Parathyroid adenoma (tissue), 2 donors: Measurements from ENCODE around the gene BPIFB6.

Source experiments
- H2AFZ ChIP-seq: fragments of 300-600 bp; sonication (generic); one replicate; pipeline ENCODE4 v1.7.0; 2017; ENCODE audit warnings: antibody characterized with exemption, mild to moderate bottlenecking
- H3K27ac ChIP-seq: fragments of 300-600 bp; sonication (generic); one replicate; pipeline ENCODE4 v1.7.0; 2017
- H3K27me3 ChIP-seq: fragments of 300-600 bp; sonication (generic); one replicate; pipeline ENCODE4 v1.7.0; 2017; ENCODE audit warnings: low read length; ENCODE audit not compliant: control insufficient read depth, insufficient read depth
- H3K36me3 ChIP-seq: fragments of 300-600 bp; sonication (generic); one replicate; pipeline ENCODE4 v1.7.0; 2017; ENCODE audit warnings: low read length; ENCODE audit not compliant: control insufficient read depth, insufficient read depth
- H3K4me1 ChIP-seq: fragments of 300-600 bp; sonication (generic); one replicate; pipeline ENCODE4 v1.7.0; 2017; ENCODE audit warnings: control low read depth
- H3K4me2 ChIP-seq: fragments of 300-600 bp; sonication (generic); one replicate; pipeline ENCODE4 v1.7.0; 2017; ENCODE audit warnings: low read length
- H3K4me3 ChIP-seq: fragments of 300-600 bp; sonication (generic); one replicate; pipeline ENCODE4 v1.7.0; 2017; ENCODE audit warnings: low read depth, low read length
- H3K79me2 ChIP-seq: fragments of 300-600 bp; sonication (generic); one replicate; pipeline ENCODE4 v1.7.0; 2017; ENCODE audit warnings: control low read depth
- H3K9ac ChIP-seq: fragments of 300-600 bp; sonication (generic); one replicate; pipeline ENCODE4 v1.7.0; 2017; ENCODE audit warnings: mild to moderate bottlenecking
- H3K9me3 ChIP-seq: fragments of 300-600 bp; sonication (generic); one replicate; pipeline ENCODE4 v1.7.0; 2017; ENCODE audit warnings: low read length; ENCODE audit not compliant: control insufficient read depth
- TF ChIP-seq, protein P1 (sequence below): fragments of 300-600 bp; sonication (generic); IDR thresholded peaks from one replicate; pipeline ENCODE4 v1.7.0; 2017; ENCODE audit warnings: antibody characterized with exemption, mild to moderate bottlenecking
- donor health status: primary hyperparathyroidism.

Gene BPIFB6, protein sequence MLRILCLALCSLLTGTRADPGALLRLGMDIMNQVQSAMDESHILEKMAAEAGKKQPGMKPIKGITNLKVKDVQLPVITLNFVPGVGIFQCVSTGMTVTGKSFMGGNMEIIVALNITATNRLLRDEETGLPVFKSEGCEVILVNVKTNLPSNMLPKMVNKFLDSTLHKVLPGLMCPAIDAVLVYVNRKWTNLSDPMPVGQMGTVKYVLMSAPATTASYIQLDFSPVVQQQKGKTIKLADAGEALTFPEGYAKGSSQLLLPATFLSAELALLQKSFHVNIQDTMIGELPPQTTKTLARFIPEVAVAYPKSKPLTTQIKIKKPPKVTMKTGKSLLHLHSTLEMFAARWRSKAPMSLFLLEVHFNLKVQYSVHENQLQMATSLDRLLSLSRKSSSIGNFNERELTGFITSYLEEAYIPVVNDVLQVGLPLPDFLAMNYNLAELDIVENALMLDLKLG

DNA sequence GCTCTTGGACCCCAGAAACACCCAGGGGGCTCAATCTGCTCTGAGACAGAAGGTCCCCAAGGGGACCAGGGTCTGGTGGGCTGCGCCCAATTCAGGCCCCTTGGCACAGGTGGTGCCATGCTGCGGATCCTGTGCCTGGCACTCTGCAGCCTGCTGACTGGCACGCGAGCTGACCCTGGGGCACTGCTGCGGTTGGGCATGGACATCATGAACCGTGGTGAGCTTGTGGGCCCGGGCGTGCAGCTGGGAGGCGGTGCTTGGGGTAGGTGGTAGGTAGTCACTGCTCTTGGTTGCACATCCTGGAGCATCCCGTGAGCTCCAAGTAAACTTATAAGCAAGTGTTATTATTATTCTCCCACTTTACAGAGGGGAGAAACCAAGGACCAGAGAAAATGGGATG is at the start of gene BPIFB6:
Gene BPIFB6 (plus strand): TSS at position 118 of the 400 bp plus-strand sequence. CDS start 0 bp downstream, at position 118.
- Histone ChIP-seq H3K4me2 (no peak within 1 kb of the TSS), H2AFZ (no peak within 1 kb of the TSS), H3K4me1 (no peaks in the 10 kb centered on the region), H3K9me3 (no peaks in the 10 kb centered on the region), H3K9ac (no peak within 1 kb of the TSS), H3K27ac (no peak within 1 kb of the TSS), H3K27me3 (peaks cover 3% of the 10 kb centered on the region), H3K36me3 (no peaks in the 10 kb centered on the region), H3K79me2 (no peaks in the 10 kb centered on the region), H3K4me3 (no peak within 1 kb of the TSS)
- TF ChIP-seq, protein P1, sequence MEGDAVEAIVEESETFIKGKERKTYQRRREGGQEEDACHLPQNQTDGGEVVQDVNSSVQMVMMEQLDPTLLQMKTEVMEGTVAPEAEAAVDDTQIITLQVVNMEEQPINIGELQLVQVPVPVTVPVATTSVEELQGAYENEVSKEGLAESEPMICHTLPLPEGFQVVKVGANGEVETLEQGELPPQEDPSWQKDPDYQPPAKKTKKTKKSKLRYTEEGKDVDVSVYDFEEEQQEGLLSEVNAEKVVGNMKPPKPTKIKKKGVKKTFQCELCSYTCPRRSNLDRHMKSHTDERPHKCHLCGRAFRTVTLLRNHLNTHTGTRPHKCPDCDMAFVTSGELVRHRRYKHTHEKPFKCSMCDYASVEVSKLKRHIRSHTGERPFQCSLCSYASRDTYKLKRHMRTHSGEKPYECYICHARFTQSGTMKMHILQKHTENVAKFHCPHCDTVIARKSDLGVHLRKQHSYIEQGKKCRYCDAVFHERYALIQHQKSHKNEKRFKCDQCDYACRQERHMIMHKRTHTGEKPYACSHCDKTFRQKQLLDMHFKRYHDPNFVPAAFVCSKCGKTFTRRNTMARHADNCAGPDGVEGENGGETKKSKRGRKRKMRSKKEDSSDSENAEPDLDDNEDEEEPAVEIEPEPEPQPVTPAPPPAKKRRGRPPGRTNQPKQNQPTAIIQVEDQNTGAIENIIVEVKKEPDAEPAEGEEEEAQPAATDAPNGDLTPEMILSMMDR: no peak

DNA sequence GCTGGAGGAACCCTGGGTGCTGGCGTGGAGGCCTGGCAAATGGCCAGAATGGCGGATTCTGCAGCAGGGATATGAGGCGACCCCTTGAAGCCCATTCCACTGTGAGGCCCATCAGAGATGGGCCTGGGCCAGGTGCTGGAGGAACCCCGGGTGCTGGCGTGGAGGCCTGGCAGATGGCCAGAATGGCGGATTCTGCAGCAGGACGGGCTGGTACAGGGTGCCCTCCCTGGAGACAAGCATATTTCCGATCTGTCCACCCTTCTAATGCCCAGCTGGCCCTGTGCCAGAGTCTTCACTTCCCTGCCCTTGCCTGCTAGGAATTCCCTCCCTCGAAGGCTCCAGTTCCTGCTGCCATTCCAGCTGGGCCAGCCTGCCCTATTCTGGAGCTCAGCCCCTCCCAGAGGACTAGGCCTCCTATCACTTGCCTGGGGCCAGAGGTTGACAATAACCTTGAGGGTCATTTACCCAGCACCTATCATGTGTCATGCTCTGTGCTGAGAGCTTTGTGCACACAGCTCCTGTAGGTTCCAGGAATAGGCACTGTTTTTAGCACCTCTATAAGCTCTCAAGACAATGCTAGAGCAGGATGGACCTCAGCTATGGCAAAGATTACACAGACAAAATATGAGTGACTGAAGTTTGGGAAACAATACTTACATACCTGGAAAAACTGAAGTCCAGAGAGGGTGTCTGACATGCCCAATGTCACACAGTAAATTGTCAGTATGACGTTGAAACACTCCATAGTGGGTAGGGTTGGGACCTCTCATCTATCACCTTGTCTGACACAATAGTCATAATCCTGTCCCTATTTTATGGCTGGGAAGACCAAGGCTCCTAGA is 48.6 kb upstream of the BPIFB6 start:
- H3K9ac ChIP-seq: no peak overlapping the region

DNA sequence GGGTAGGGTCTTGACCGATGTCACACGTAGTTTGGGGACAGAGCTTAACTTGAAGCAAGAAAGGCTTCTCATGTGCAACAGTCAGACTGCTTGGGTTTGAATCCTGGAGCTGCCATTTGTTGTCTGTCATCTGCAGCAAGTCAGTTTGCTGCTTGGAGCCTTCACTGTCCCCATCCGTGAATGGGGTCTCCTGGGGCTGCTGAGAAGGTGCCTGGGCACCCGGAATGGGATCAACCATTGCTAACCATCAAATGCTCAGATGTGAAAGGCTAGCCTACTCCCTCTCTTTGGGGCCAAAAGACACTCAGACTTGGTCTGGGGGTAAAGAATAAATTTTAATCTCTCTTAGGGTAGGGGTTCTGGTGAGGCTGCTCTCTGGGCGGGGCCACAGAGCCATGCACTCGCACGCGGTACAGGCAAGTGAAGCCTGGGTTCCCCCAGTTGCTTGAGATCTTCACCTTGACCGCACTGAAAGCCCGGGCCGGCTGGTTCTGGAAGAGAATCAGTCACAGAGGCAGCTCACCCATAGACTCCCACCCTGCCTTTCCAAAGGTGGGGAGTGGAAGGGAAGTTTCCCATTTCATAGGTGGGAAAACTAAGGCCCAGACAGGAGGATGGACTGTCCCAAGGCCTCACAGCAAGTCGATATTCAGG is 47.9 kb upstream of the BPIFB6 start:
- Histone ChIP-seq H3K9ac (no peak overlapping the region), H3K36me3 (no peaks in the 10 kb centered on the region), H3K4me2 (no peak overlapping the region), H3K27me3 (no peaks in the 10 kb centered on the region), H2AFZ (no peak overlapping the region), H3K79me2 (no peaks in the 10 kb centered on the region), H3K9me3 (no peaks in the 10 kb centered on the region), H3K4me3 (no peak overlapping the region), H3K27ac (no peak overlapping the region), H3K4me1 (no peaks in the 10 kb centered on the region)
- TF ChIP-seq, protein P1: no peak

More for the DNA sequence above, 48.6 kb upstream of the BPIFB6 start:
- H3K79me2 ChIP-seq: no peaks in the 10 kb centered on the region
- no peaks in the 10 kb centered on the region for H3K27me3 ChIP-seq
- no peaks in the 10 kb centered on the region for H3K4me1 ChIP-seq
- no peak overlapping the region for H3K4me2 ChIP-seq
- TF ChIP-seq, protein P1: no peak
- no peak overlapping the region for H3K27ac ChIP-seq
- H2AFZ ChIP-seq: no peak overlapping the region
- no peaks in the 10 kb centered on the region for H3K36me3 ChIP-seq
- H3K9me3 ChIP-seq: no peaks in the 10 kb centered on the region
- H3K4me3 ChIP-seq: no peak overlapping the region

DNA sequence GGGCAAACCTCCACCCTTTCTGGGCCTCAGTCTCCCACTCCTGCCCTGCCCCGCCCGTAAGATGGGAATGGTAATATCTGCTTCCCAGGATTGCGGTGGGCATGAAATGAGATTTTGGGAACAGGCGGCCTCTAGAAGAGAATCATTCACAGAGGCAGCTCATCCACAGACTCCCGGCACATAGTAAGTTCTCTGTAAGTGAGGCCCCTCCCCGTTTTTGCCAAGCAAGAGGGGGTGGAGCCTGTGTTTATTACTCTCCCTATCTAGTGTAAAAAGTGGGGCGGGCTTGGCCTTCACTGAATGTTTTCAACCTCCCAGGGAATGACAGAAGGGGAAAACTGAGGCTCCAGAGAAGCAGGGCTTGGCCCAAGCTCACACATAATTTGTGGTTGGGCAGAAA is 47.3 kb upstream of the BPIFB6 start:
- TF ChIP-seq, protein P1: no peak
- Histone ChIP-seq H3K36me3 (no peaks in the 10 kb centered on the region), H3K79me2 (no peaks in the 10 kb centered on the region), H3K9ac (no peak overlapping the region), H2AFZ (no peak overlapping the region), H3K27me3 (no peaks in the 10 kb centered on the region), H3K4me3 (no peak overlapping the region), H3K9me3 (no peaks in the 10 kb centered on the region), H3K4me2 (no peak overlapping the region), H3K27ac (no peak overlapping the region), H3K4me1 (no peaks in the 10 kb centered on the region)
